Psoas muscle (tissue), 8 donors: Measurements from ENCODE around the gene DAB2IP. TPM values are rescaled to one million over a fixed set of nuclear protein-coding genes. Genes with fewer than 3 reads are reported as not detected.

ENCODE experiments used
- ATAC-seq, 4 donors: fragments of 200-7000 bp; cut with Tn5 transposase; one replicate each; pipeline ENCODE4 v1.9.1; 2020; ENCODE audit warnings: moderate library complexity in 3 of 4, mild to moderate bottlenecking in 2 of 4
- DNase-seq, 2 donors: peaks; one replicate each; pipeline ENCODE4 v3.0.0-alpha.2; 2020
- H3K27ac ChIP-seq: fragments of 200-600 bp; one replicate; pipeline ENCODE4 v1.8.0; 2022
- H3K27me3 ChIP-seq, 3 donors: fragments of 200-600 bp in 1 of 3; one replicate each; pipeline versions ENCODE4 v1.6.1 to v1.8.0; 2013 to 2022; ENCODE audit warnings: low read length in 2 of 3, mild to moderate bottlenecking in 2 of 3, moderate library complexity in 1 of 3; ENCODE audit not compliant: insufficient read depth in 3 of 3
- H3K36me3 ChIP-seq, 2 donors: fragments of 200-600 bp in 1 of 2; one replicate each; pipeline versions ENCODE4 v1.6.1 to v1.8.0; 2013 to 2022; ENCODE audit warnings: low read depth in 1 of 2, mild to moderate bottlenecking in 1 of 2, moderate library complexity in 1 of 2; ENCODE audit not compliant: insufficient read depth in 1 of 2
- H3K4me1 ChIP-seq: fragments of 200-600 bp; one replicate; pipeline ENCODE4 v1.8.0; 2022
- H3K4me3 ChIP-seq: fragments of 200-600 bp; one replicate; pipeline ENCODE4 v1.8.0; 2022; ENCODE audit warnings: mild to moderate bottlenecking
- H3K9me3 ChIP-seq: fragments of 200-600 bp; one replicate; pipeline ENCODE4 v1.8.0; 2022
- CTCF ChIP-seq: fragments of 200-600 bp; IDR thresholded peaks from one replicate; pipeline ENCODE4 v1.8.0; 2022; ENCODE audit warnings: antibody characterized with exemption
- WGBS, 3 donors: extraction: QIAGEN DNeasy Blood & Tissue Kit; methylation state at CpG; one replicate each; pipeline versions ENCODE4 v1.1.6 to v1.1.7; 2013; 5-methylcytosine and 5-hydroxymethylcytosine counted together
- intact Hi-C, 2 donors: fragments of 100-400 bp; cut with DNase I; formaldehyde crosslinking; loops; one replicate each; pipeline versions ENCODE4 v1.11.0 to v1.14.2; 2022
- polyA plus RNA-seq, 3 donors: library from polyadenylated mRNA; stranded (reverse); fragments of 200-250 nt; gene quantifications; one replicate each; pipeline ENCODE4 v1.2.3, GENCODE V29; 2013
- total RNA-seq, 4 donors: library from RNA; stranded (reverse); fragmentation: NEBNext Ultra II Directional in 2 of 4; extraction: Animal tissue kit (Norgen Biotek cat#: 25700) in 2 of 4; gene quantifications; one replicate each; pipeline versions ENCODE4 v1.2.1 to v1.2.4, GENCODE V29; 2021 to 2023
- donor health status: healthy with polysubstance abuse.
- donor health status: DM: no; HTN: no; CAD: no; lungs with moderate emphysema.
- donor health status: Bipolar disorder and iron deficiency.
- donor health status: healthy.
- donor health status: DM: yes; HTN: yes; CAD: no.
- donor health status: DM: no; HTN: no; CAD: no.
- donor health status: DM: no; HTN: no; CAD: no.
- donor health status: DM: yes; HTN: yes; CAD: no.

Gene DAB2IP
- total and polyA plus RNA-seq, 7 donors, result 14.1 to 66.2 (median 33.4) TPM

- Histone ChIP-seq H3K4me1 (peaks cover 84% of the 10 kb centered on the region), H3K9me3 (no peaks in the 10 kb centered on the region), H3K27ac (peak overlapping the region; percentile 91), H3K4me3 (peak overlapping the region; percentile 37), H3K27me3 (no peaks in the 10 kb centered on the region), H3K36me3 (no peaks in the 10 kb centered on the region)
- peak; percentile 79 to 82 (median 80) for ATAC-seq
- intact Hi-C loops, result no loop called here
- 12 to 17% (median 14%) methylated on average over 10 of the region's 10 CpGs for WGBS, 3 donors
- peak; percentile 57 to 83 for DNase-seq
- TF ChIP-seq CTCF, result no peak
These were observed 43.8 kb upstream of the DAB2IP start for GRCh38 chr9:121607434-121608167.

GRCh38 chr9:121608168-121608853 is 43.1 kb upstream of the DAB2IP start:
- Histone ChIP-seq H3K27ac (peak overlapping the region; percentile 91), H3K36me3 (no peaks in the 10 kb centered on the region), H3K4me3 (peak overlapping the region; percentile 37), H3K27me3 (no peaks in the 10 kb centered on the region), H3K9me3 (no peaks in the 10 kb centered on the region), H3K4me1 (peaks cover 84% of the 10 kb centered on the region)
- no peak for DNase-seq
- 50 to 53% (median 51%) methylated on average over 10 of the region's 10 CpGs for WGBS, 3 donors
- ATAC-seq, result no peak
- TF ChIP-seq CTCF, result no peak
- intact Hi-C loops, result no loop called here

GRCh38 chr9:121609822-121610637 is 41.4 kb upstream of the DAB2IP start:
- DNase-seq (peak; percentile 67 to 87), ATAC-seq (peak; percentile 59 to 69 (median 66))
- no peak overlapping the region for H3K4me3 ChIP-seq
- intact Hi-C loops, result no loop called here
- TF ChIP-seq CTCF, result peak; percentile 20
- WGBS, 3 donors, result 27 to 46% (median 41%) methylated on average over 6 of the region's 6 CpGs
- H3K36me3 ChIP-seq, result no peaks in the 10 kb centered on the region
- peak overlapping the region; percentile 91 for H3K27ac ChIP-seq
- H3K27me3 ChIP-seq, result no peaks in the 10 kb centered on the region
- no peaks in the 10 kb centered on the region for H3K9me3 ChIP-seq
- peaks cover 78% of the 10 kb centered on the region for H3K4me1 ChIP-seq

GRCh38 chr9:121610638-121610953 is 40.8 kb upstream of the DAB2IP start:
- H3K36me3 ChIP-seq, result no peaks in the 10 kb centered on the region
- peak overlapping the region; percentile 91 for H3K27ac ChIP-seq
- ATAC-seq (no peak), DNase-seq (no peak)
- intact Hi-C loops, result no loop called here
- TF ChIP-seq CTCF, result no peak
- 79 to 90% (median 84%) methylated on average over 9 of the region's 9 CpGs for WGBS, 3 donors
- H3K27me3 ChIP-seq, result no peaks in the 10 kb centered on the region
- H3K4me1 ChIP-seq, result peaks cover 79% of the 10 kb centered on the region
- H3K9me3 ChIP-seq, result no peaks in the 10 kb centered on the region
- H3K4me3 ChIP-seq, result no peak overlapping the region
